Progenitor cell of endocrine pancreas (in vitro differentiated cells): ENCODE measurements around the gene EBPL. TPM values are rescaled to one million over a fixed set of nuclear protein-coding genes. Genes with fewer than 3 reads are reported as not detected.

ENCODE experiments used
- DNase-seq: peaks from one replicate; pipeline ENCODE4 v3.0.0; 2021; ENCODE audit warnings: low spot score; ENCODE audit not compliant: unreplicated experiment
- H3K27ac Mint-ChIP-seq: 2 replicates; pipeline ENCODE4 v1.8.0; 2021; ENCODE audit warnings: mild to moderate bottlenecking, moderate library complexity, mixed read lengths
- H3K27me3 Mint-ChIP-seq: 2 replicates; pipeline ENCODE4 v1.8.0; 2021; ENCODE audit warnings: mixed read lengths
- H3K36me3 Mint-ChIP-seq: 2 replicates; pipeline ENCODE4 v1.8.0; 2022; ENCODE audit warnings: mixed read lengths; ENCODE audit not compliant: insufficient read depth
- H3K4me1 Mint-ChIP-seq: 2 replicates; pipeline ENCODE4 v1.8.0; 2021; ENCODE audit warnings: low read depth, mixed read lengths
- H3K4me3 Mint-ChIP-seq: 2 replicates; pipeline ENCODE4 v1.8.0; 2021; ENCODE audit warnings: low read depth, mild to moderate bottlenecking, moderate library complexity, mixed read lengths
- H3K9me3 Mint-ChIP-seq: 2 replicates; pipeline ENCODE4 v1.8.0; 2021; ENCODE audit warnings: low read depth, mixed read lengths
- total RNA-seq: library from RNA; stranded (reverse); gene quantifications from 2 replicates; pipeline ENCODE4 v1.2.1, GENCODE V29; 2021
- TF ChIP-seq, protein P1 (sequence below): fragments of 200-600 bp; sonication (generic); IDR thresholded peaks from one replicate; pipeline ENCODE4 v1.5.0; 2021; ENCODE audit warnings: antibody characterized with exemption, mild to moderate bottlenecking; ENCODE audit not compliant: unreplicated experiment

The EBPL gene
- total RNA-seq, 1 donor from 2014 or later, result 53.9 TPM

DNA sequence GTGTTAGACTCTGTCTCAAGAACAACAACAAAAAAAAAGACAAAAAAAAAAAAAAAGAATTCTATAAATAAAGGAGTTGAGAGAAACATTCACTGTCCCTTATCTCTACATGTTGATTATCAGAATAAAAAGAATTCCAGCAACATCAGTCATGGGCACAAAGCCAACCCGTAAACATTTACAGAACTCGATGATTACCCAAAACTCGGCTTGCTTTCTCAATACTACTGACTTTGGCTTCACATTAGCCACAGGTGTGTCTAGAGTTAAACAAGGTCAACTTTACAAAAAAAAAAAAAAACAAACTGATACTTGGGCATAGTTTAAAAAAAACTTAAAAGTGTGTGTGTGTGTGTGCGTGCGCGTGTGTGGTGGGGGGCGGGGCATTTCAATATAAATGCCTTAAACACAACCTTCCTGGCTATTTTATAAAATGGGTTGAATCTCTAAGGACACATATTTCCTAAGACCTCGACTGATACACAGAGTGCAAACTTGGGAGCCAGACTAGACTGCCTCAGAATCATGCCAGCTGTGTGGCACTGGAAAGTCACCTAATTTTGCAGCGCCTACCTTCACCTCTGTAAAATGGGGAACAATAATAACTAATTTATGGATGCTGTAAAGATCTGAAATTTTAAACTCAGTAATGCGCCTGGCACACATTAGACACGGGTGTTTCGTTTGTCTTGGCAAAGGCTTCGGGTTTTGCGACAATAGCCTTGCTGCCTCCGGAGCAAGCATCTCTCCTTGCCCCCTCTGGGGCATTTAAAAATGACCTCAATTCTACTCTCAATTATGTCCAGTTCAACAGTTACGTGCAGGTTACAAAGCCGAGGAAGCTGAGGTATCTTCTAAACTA lies 922 bp downstream of the EBPL start:
- no peak for DNase-seq
- TF ChIP-seq, protein P1, sequence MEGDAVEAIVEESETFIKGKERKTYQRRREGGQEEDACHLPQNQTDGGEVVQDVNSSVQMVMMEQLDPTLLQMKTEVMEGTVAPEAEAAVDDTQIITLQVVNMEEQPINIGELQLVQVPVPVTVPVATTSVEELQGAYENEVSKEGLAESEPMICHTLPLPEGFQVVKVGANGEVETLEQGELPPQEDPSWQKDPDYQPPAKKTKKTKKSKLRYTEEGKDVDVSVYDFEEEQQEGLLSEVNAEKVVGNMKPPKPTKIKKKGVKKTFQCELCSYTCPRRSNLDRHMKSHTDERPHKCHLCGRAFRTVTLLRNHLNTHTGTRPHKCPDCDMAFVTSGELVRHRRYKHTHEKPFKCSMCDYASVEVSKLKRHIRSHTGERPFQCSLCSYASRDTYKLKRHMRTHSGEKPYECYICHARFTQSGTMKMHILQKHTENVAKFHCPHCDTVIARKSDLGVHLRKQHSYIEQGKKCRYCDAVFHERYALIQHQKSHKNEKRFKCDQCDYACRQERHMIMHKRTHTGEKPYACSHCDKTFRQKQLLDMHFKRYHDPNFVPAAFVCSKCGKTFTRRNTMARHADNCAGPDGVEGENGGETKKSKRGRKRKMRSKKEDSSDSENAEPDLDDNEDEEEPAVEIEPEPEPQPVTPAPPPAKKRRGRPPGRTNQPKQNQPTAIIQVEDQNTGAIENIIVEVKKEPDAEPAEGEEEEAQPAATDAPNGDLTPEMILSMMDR, result no peak
- Mint-ChIP-seq H3K27me3 (no peaks in the 10 kb centered on the region), H3K27ac (peak overlapping the region; percentile 91), H3K9me3 (no peaks in the 10 kb centered on the region), H3K36me3 (peaks cover 15% of the 10 kb centered on the region), H3K4me3 (peak overlapping the region; percentile 88), H3K4me1 (peaks cover 19% of the 10 kb centered on the region)

DNA sequence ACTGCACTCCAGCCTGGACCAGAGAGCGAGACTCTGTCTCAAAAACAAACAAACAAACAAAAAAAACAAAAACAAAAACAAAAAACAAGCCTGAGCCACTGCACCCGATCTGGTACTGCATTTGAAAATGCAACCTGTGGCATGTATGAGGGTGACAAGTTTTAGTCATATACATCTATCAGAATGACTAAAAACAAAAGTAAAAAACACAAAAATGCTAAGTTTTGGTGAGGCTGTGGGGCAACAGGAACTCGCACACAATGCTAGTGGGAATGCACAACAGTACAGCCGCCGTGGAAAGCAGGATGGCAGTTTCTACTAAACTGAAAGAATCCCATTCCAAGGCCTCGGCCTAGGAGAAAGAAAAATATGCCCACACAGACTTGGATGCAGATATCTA lies 7.8 kb downstream of the EBPL start:
- TF ChIP-seq, protein P1, result no peak
- H3K27ac Mint-ChIP-seq, result no peak overlapping the region
- DNase-seq, result no peak
- no peaks in the 10 kb centered on the region for H3K27me3 Mint-ChIP-seq
- H3K4me1 Mint-ChIP-seq, result peaks cover 6% of the 10 kb centered on the region
- no peak overlapping the region for H3K4me3 Mint-ChIP-seq
- peaks cover 21% of the 10 kb centered on the region for H3K36me3 Mint-ChIP-seq
- no peaks in the 10 kb centered on the region for H3K9me3 Mint-ChIP-seq

DNA sequence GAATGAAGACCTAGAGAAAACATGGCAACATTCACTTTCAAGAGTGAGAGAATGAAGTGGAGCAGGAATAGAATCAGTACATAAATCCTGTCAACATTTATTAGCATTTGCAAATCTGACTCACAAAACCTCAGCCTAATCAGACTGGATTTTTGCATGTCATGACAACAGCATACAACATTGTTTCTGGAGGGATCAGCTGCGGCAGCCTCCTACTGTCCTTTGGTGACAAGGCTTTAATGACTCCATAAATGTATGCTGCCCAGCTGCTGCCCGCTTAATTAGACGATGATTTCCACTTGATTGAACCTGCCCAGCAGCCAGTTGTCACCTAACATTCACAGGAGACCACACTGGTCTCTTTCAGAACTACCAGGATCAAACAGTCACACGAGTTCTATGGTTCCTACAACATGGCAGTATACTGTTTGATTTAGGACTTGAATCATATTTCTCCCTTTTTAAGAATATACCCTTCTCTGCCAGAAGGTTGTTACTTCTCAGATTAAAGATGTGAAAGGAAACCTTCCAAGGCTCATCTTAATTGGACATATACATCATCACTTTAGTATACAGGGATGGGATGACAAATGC lies 9.3 kb downstream of the EBPL start:
- TF ChIP-seq, protein P1, result no peak
- Mint-ChIP-seq H3K4me3 (no peak overlapping the region), H3K4me1 (peaks cover 8% of the 10 kb centered on the region), H3K36me3 (peaks cover 24% of the 10 kb centered on the region), H3K9me3 (no peaks in the 10 kb centered on the region), H3K27me3 (no peaks in the 10 kb centered on the region), H3K27ac (no peak overlapping the region)
- no peak for DNase-seq

DNA sequence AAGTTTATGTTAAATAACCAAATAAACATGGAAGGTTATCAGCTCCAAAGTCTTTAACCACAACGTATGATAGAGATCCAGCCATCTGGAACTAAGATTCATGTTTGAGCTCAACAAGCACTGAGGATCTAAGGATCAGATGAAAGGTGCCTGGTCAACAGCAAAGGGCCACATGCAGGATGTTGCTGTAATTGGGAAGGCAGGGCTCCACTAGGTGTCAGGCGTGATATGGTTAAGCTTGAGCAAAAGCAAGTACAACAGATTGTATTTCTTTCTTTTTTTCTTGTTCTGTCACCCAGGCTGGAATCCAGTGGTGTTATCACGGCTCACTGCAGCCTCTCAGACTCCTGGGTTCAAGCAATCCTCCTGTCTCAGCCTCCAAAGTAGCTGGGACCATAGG lies 12.0 kb downstream of the EBPL start:
- no peaks in the 10 kb centered on the region for H3K9me3 Mint-ChIP-seq
- H3K4me3 Mint-ChIP-seq, result no peak overlapping the region
- H3K27me3 Mint-ChIP-seq, result no peaks in the 10 kb centered on the region
- H3K4me1 Mint-ChIP-seq, result peaks cover 4% of the 10 kb centered on the region
- H3K27ac Mint-ChIP-seq, result no peak overlapping the region
- no peak for DNase-seq
- peaks cover 27% of the 10 kb centered on the region for H3K36me3 Mint-ChIP-seq
- TF ChIP-seq, protein P1, result no peak

DNA sequence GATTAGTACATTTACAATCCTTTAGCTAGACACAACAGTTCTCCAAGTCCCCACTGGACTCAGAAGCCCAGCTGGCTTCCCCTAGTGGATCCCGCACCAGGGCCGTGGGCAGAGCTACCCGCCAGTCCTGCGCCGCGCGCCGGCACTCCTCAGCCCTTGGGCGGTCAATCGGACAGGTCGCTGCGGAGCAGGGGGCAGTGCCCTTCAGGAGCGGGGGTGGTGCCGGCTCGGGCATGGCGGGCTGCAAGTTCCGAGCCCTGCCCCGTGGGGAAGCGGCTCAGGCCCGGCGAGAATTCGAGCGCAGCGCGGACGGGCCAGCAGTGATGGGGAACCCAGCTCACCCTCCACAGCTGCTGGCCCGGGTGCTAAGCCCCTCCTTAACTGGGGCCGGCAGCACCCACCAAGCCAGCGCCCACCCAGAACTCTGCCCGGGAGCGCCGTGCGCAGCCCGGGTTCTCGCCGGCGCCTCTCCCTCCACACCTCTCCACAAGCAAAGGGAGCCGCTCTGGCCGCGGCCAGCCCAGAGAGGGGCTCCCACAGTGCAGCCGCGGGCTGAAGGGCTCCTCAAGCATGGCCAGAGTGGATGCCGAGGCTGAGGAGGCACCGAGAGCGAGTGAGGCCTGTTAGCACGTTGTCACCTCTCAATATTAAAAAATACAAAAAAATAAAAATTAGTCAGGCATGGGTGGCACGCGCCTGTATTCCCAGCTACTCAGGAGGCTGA lies 12.9 kb downstream of the EBPL start:
- Mint-ChIP-seq H3K27ac (no peak overlapping the region), H3K4me1 (peaks cover 4% of the 10 kb centered on the region), H3K36me3 (peaks cover 27% of the 10 kb centered on the region), H3K9me3 (no peaks in the 10 kb centered on the region), H3K27me3 (no peaks in the 10 kb centered on the region), H3K4me3 (no peak overlapping the region)
- TF ChIP-seq, protein P1, result no peak
- DNase-seq, result no peak
